CD14-positive monocyte (primary cell): ENCODE results near the gene POLD4. TPM values are rescaled to one million over a fixed set of nuclear protein-coding genes. Genes with fewer than 3 reads are reported as not detected.
A peak's percentile ranks its signal among the peaks of the same experiment; 100 is the strongest.

Experiments
- DNase-seq, 3 donors: peaks; one replicate each; pipeline ENCODE4 v3.0.0-alpha.2; 2011 to 2022
- H2AFZ ChIP-seq: 2 replicates; pipeline ENCODE4 v1.6.0; 2012; ENCODE audit warnings: mild to moderate bottlenecking, low read depth, low read length, inconsistent platforms; ENCODE audit not compliant: insufficient read depth, poor library complexity, severe bottlenecking
- H3K27ac ChIP-seq, 2 donors: 1 replicate in 1 of 2; 2 replicates in 1 of 2; pipeline ENCODE4 v1.5.1; 2012 to 2013; ENCODE audit warnings: low read length in 2 of 2, control low read depth in 1 of 2, inconsistent platforms in 1 of 2, low read depth in 1 of 2, mild to moderate bottlenecking in 1 of 2
- H3K27me3 ChIP-seq, 2 donors: one replicate each; pipeline versions ENCODE4 v1.6.0 to v1.6.1; 2011 to 2013; ENCODE audit warnings: low read length in 2 of 2; ENCODE audit not compliant: control insufficient read depth in 2 of 2, insufficient read depth in 2 of 2
- H3K36me3 ChIP-seq, 2 donors: replicated peaks in 1 of 2; 1 replicate in 1 of 2; 2 replicates in 1 of 2; pipeline versions ENCODE4 v1.5.1 to v1.6.1; 2012 to 2013; ENCODE audit warnings: low read length in 2 of 2, control low read depth in 1 of 2, inconsistent platforms in 1 of 2, mild to moderate bottlenecking in 1 of 2; ENCODE audit not compliant: insufficient read depth in 2 of 2, control insufficient read depth in 1 of 2
- H3K4me1 ChIP-seq, 2 donors: 1 replicate in 1 of 2; 2 replicates in 1 of 2; pipeline versions ENCODE4 v1.5.1 to v1.6.1; 2012 to 2013; ENCODE audit warnings: low read length in 2 of 2, control low read depth in 1 of 2, inconsistent platforms in 1 of 2, mild to moderate bottlenecking in 1 of 2, moderate library complexity in 1 of 2; ENCODE audit not compliant: insufficient read depth in 2 of 2, control insufficient read depth in 1 of 2
- H3K4me2 ChIP-seq: replicated peaks from 2 replicates; pipeline ENCODE3; 2012; ENCODE audit warnings: low read length, moderate library complexity, mild to moderate bottlenecking; ENCODE audit not compliant: poor library complexity, severe bottlenecking; ENCODE audit errors: extremely low read depth
- H3K4me3 ChIP-seq, 3 experiments: fragments of 200-600 bp in 1 of 3; sonication (generic) in 1 of 3; replicated peaks in 1 of 3; 1 replicate in 2 of 3; 2 replicates in 1 of 3; pipeline ENCODE4 v1.5.1; 2011 to 2013; ENCODE audit warnings: low read length in 3 of 3, mild to moderate bottlenecking in 3 of 3, control low read depth in 2 of 3, low read depth in 2 of 3, inconsistent platforms in 1 of 3, moderate library complexity in 1 of 3
- H3K79me2 ChIP-seq: 2 replicates; pipeline ENCODE4 v1.6.0; 2012; ENCODE audit warnings: mild to moderate bottlenecking, control low read depth, inconsistent platforms, low read length, moderate library complexity; ENCODE audit not compliant: insufficient read depth
- H3K9ac ChIP-seq: 2 replicates; pipeline ENCODE4 v1.6.0; 2017; ENCODE audit warnings: low read length, mild to moderate bottlenecking; ENCODE audit not compliant: insufficient read depth, poor library complexity, severe bottlenecking
- H3K9me3 ChIP-seq, 2 donors: replicated peaks in 1 of 2; 1 replicate in 1 of 2; 2 replicates in 1 of 2; pipeline versions ENCODE4 v1.5.1 to v1.6.1; 2012 to 2013; ENCODE audit warnings: low read length in 2 of 2, control low read depth in 1 of 2; ENCODE audit not compliant: control insufficient read depth in 1 of 2, insufficient read depth in 1 of 2
- H4K20me1 ChIP-seq: 2 replicates; pipeline ENCODE4 v1.6.0; 2012; ENCODE audit warnings: mild to moderate bottlenecking, low read length, control low read depth, moderate library complexity; ENCODE audit not compliant: insufficient read depth
- H3K27ac Mint-ChIP-seq, 7 donors: one replicate each; pipeline ENCODE4 v1.8.0; 2020; ENCODE audit warnings: mild to moderate bottlenecking in 7 of 7, mixed read lengths in 7 of 7, moderate library complexity in 6 of 7, inconsistent platforms in 2 of 7
- H3K27me3 Mint-ChIP-seq, 3 donors: one replicate each; pipeline ENCODE4 v1.8.0; 2021 to 2022; ENCODE audit warnings: low read depth in 3 of 3, mild to moderate bottlenecking in 3 of 3, mixed read lengths in 3 of 3, moderate library complexity in 3 of 3, inconsistent platforms in 1 of 3
- H3K36me3 Mint-ChIP-seq, 2 donors: one replicate each; pipeline ENCODE4 v1.8.0; 2020; ENCODE audit warnings: mixed read lengths in 2 of 2, inconsistent platforms in 1 of 2, mild to moderate bottlenecking in 1 of 2
- H3K4me1 Mint-ChIP-seq: one replicate; pipeline ENCODE4 v1.8.0; 2020; ENCODE audit warnings: mild to moderate bottlenecking, mixed read lengths
- H3K4me3 Mint-ChIP-seq, 2 donors: one replicate each; pipeline ENCODE4 v1.8.0; 2020; ENCODE audit warnings: mild to moderate bottlenecking in 2 of 2, mixed read lengths in 2 of 2, moderate library complexity in 1 of 2
- H3K9me3 Mint-ChIP-seq, 7 donors: one replicate each; pipeline ENCODE4 v1.8.0; 2020 to 2022; ENCODE audit warnings: mixed read lengths in 7 of 7, mild to moderate bottlenecking in 6 of 7, moderate library complexity in 6 of 7, inconsistent platforms in 2 of 7
- CTCF ChIP-seq: fragments of 200-600 bp; IDR thresholded peaks from one replicate; pipeline ENCODE4 v1.8.0; 2022; ENCODE audit warnings: antibody characterized with exemption, mild to moderate bottlenecking
- WGBS: methylation state at CpG from one replicate; pipeline ENCODE4 v1.1.5; 2013; ENCODE audit warnings: missing lambda C conversion rate; ENCODE audit not compliant: insufficient coverage; 5-methylcytosine and 5-hydroxymethylcytosine counted together
- intact Hi-C, 2 donors: fragments of 100-400 bp; cut with micrococcal nuclease; formaldehyde crosslinking; loops; one replicate each; pipeline versions ENCODE4 v1.15.0 to v1.15.1; 2023
- polyA plus RNA-seq, 3 donors: library from polyadenylated mRNA; depleted of rRNA in 1 of 3; unstranded in 2 of 3; stranded (reverse) in 1 of 3; fragments of 300-500 nt in 2 of 3; fragments of >200 nt in 1 of 3; fragmentation: Illumina TruSeq in 2 of 3; gene quantifications; 1 replicate in 2 of 3; 2 replicates in 1 of 3; pipeline ENCODE4 v1.2.3, GENCODE V29; 2012 to 2021

Gene POLD4
- polyA plus RNA-seq, 3 donors = 157 to 205 (median 176) TPM

GRCh38 chr11:67311051-67311555 is 42.2 kb downstream of the POLD4 start:
- Histone ChIP-seq H3K4me1 (peaks cover 26 to 29% of the 10 kb centered on the region in 2 donors), H3K27ac (no peak overlapping the region), H3K79me2 (no peaks in the 10 kb centered on the region), H3K4me3 (no peak overlapping the region), H2AFZ (no peak overlapping the region), H4K20me1 (peaks cover 17% of the 10 kb centered on the region), H3K9me3 (no peaks in the 10 kb centered on the region), H3K27me3 (no peaks in the 10 kb centered on the region), H3K36me3 (peaks cover 49 to 52% of the 10 kb centered on the region in 2 donors), H3K9ac (no peak overlapping the region), H3K4me2 (no peak overlapping the region)
- Mint-ChIP-seq H3K36me3 (peaks cover 43 to 56% of the 10 kb centered on the region in 2 donors), H3K9me3 (no peaks in the 10 kb centered on the region), H3K27ac (peak overlapping the region in 2 of 7 donors; percentile 45 to 61), H3K27me3 (no peaks in the 10 kb centered on the region), H3K4me1 (peaks cover 29% of the 10 kb centered on the region), H3K4me3 (no peak overlapping the region)
- DNase-seq = no peak
- no peak for TF ChIP-seq CTCF
- intact Hi-C loops = no loop called here
- 94% methylated on average over 14 of the region's 18 CpGs for WGBS

- H3K4me1 Mint-ChIP-seq = peaks cover 33% of the 10 kb centered on the region
- peaks cover 22% of the 10 kb centered on the region for H4K20me1 ChIP-seq
- H3K27ac Mint-ChIP-seq = no peak overlapping the region
- no peak overlapping the region for H2AFZ ChIP-seq
- TF ChIP-seq CTCF = no peak
- H3K4me3 ChIP-seq = no peak overlapping the region
- no peak overlapping the region for H3K27ac ChIP-seq
- H3K9ac ChIP-seq = no peak overlapping the region
- peaks cover 44 to 63% of the 10 kb centered on the region in 2 donors for H3K36me3 Mint-ChIP-seq
- no peak overlapping the region for H3K4me3 Mint-ChIP-seq
- no peaks in the 10 kb centered on the region for H3K9me3 Mint-ChIP-seq
- no peak for DNase-seq
- 90% methylated on average over 15 of the region's 19 CpGs for WGBS
- intact Hi-C loops = no loop called here
- H3K79me2 ChIP-seq = no peaks in the 10 kb centered on the region
- H3K36me3 ChIP-seq = peaks cover 49 to 52% of the 10 kb centered on the region in 2 donors
- no peaks in the 10 kb centered on the region for H3K27me3 ChIP-seq
- no peak overlapping the region for H3K4me2 ChIP-seq
- no peaks in the 10 kb centered on the region for H3K9me3 ChIP-seq
- H3K27me3 Mint-ChIP-seq = no peaks in the 10 kb centered on the region
- peaks cover 26 to 29% of the 10 kb centered on the region in 2 donors for H3K4me1 ChIP-seq
These were observed 42.9 kb downstream of the POLD4 start for GRCh38 chr11:67310246-67311050.
